CD4-positive, alpha-beta T cell treated with Interleukin-6 at 100 ng/mL for 8 hours (primary cell): Measurements from ENCODE around the gene TRHDE.
"Not testable (repeated sequence)": the region's sequence is repeated elsewhere in the genome, so short reads cannot be mapped to it uniquely, and the experiment has no call there.

Source experiments
- DNase-seq: peaks from one replicate; pipeline ENCODE4 v3.0.0-alpha.2; 2020; ENCODE audit warnings: mixed read lengths, low spot score

TRHDE gene

GRCh38 chr12:72642706-72643105 lies 370.5 kb downstream of the TRHDE start:
- no peak for DNase-seq

GRCh38 chr12:72647139-72647538 lies 375.0 kb downstream of the TRHDE start:
- DNase-seq, result no peak

- DNase-seq, result no peak
Observed at GRCh38 chr12:72658615-72659014, 386.4 kb downstream of the TRHDE start.

GRCh38 chr12:72660174-72660573 lies 388.0 kb downstream of the TRHDE start:
- not testable (repeated sequence) for DNase-seq

GRCh38 chr12:72673853-72674252 lies 401.7 kb downstream of the TRHDE start:
- DNase-seq, result no peak

- no peak for DNase-seq
Observed at GRCh38 chr12:72676556-72676955, 404.4 kb downstream of the TRHDE start.

- no peak for DNase-seq
Observed at GRCh38 chr12:72677139-72677538, 405.0 kb downstream of the TRHDE start.

- no peak for DNase-seq
Observed at GRCh38 chr12:72677846-72678245, 405.7 kb downstream of the TRHDE start.

GRCh38 chr12:72679147-72679757 lies 407.1 kb downstream of the TRHDE start:
- DNase-seq, result no peak

GRCh38 chr12:72681028-72681427 lies 408.9 kb downstream of the TRHDE start:
- no peak for DNase-seq

GRCh38 chr12:72684491-72684890 lies 412.3 kb downstream of the TRHDE start:
- DNase-seq, result no peak

- no peak for DNase-seq
Observed at GRCh38 chr12:72692338-72692737, 420.2 kb downstream of the TRHDE start.

- no peak for DNase-seq
Observed at GRCh38 chr12:72694193-72694592, 422.0 kb downstream of the TRHDE start.

- DNase-seq, result no peak
Observed at GRCh38 chr12:72699362-72699761, 427.2 kb downstream of the TRHDE start.

- DNase-seq, result not testable (repeated sequence)
Observed at GRCh38 chr12:72712025-72712424, 439.9 kb downstream of the TRHDE start.

- no peak for DNase-seq
Observed at GRCh38 chr12:72716221-72716620, 444.1 kb downstream of the TRHDE start.

- DNase-seq, result no peak
Observed at GRCh38 chr12:72717036-72717435, 444.9 kb downstream of the TRHDE start.
